ENCODE data around the gene JOSD1.

The JOSD1 gene

DNA sequence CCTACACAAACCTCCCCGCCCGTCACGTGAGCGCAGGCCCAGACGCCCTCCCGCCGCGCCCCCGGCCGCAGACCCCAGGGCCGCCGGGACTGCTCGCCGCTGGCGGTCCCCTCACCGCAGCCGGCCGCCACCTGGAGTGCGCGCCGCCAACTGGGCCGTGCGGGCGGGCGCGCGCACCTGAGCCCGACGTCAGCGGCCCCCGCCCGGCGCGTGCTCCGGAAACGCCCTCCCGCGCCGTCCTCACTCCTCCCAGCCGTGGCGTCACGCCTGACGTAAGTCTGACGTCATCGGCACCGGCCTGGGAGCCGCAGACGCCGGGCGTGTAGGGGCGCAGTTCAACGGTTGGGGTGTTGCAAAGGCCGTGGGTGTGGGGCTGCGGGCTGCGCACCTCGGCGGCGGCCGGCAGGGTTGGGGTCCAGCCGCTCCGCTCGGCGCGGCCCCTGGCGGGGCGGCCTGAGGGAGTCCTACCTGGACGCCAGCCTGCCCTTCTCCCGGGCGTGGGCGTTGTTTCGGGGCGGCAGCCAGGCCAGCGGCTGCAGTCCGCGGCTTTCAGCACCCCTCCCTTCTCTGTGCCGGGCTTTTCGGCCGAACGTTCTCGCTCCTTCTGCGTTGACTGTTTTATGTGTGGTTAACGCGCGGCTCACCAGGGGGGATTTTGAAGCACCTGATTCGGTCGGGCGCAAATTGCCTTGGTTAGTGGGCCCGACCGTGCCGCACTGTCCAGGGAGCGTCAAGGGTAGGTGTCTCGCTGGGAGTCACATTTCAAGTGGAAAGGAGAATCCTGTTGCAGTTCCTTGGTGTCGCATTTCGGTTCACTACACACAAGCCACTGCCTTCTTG is at the start of gene JOSD1:
TSS of gene JOSD1 (minus strand) at position 155 of the 840 bp plus-strand sequence. CDS start 956 bp downstream, outside the sequence.
- DNase-seq = peak; percentile 96 to 98

DNA sequence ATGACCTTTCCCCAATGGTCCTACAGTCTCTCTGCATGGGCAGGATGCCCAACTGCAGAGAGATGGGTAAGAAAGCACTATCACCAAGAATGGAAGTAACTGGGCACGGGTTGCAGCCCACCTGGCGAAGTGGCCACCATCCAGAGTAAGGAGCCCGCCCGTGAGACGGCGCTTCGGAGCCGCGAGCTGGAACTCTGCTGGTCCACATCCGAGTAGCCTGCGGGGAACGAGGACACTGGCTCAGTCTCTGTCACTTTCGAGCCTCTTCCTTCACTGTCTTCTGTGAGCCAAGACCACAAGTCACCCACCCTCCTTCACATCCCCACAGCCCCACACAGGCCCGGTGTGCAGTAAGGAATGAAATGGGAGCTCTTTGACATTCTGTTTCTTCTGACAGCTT is 49.4 kb upstream of the JOSD1 start:
- no peak for DNase-seq

DNA sequence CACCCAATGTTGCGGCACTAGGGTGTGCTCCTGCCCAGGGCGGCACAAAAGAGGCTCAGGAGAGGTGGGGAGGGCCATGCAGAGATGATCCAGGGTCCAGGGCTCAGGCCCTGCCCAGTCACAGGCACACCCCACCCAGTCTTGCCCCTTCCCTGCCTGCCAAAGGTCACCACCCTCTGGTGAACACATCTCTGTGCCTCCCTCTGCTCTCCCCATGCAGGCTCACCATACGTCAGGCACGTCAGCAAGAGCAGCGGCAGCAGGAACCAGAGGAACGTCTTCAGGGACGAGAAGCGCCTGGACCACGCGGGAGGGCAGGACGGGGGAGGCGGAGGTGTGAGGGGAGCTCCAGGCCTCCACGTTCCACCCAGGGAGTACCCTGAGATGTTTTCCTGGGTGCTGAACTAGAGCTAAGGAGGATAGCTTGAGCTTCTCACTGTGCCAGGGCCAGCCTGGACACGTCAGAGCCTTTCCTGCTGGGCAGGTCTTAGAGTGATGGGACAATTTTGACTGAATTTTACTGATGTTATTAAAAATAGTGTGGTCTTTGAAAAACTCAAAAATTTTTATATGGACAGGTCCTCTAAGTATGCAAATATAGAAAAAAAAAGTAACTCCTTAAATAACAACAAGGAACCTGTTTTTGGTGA is 47.9 kb upstream of the JOSD1 start:
- DNase-seq = no peak

DNA sequence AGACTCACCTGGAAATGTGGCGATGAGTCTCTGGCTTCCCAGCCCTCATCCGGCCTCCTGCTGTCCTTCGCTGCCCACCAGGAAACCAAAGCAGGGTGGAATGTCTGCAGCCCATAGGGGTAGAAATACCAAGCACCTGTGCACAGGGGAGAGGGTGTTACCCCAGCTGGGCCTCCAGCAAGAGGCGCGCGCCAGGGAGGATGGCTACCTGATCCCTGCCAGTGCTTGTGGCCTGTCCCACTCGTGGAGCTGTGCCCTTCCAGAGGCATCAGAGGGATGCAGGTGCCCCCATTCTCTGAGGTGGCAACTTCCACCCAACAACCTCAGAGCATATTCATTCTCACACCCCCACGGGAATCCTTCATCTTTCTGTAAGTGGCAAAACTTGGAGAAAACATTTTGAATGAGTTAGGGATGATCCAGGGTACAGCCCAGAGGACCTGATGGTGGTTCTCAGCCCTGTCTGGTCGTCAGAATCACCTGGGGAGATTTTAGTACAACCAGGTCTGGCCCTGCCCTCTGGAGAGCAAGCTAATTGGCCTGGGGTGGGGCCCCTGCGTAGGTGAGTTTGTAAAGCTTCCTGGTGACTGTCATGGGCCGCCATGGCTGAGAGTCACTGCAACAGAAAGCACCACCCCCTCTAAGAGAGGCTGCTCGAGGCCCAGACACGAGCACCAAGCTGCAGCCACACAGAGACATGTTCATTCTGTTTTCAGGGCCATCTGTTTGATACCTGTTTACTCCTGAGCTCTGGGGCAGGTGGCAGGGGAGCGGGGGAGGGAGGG is 45.1 kb upstream of the JOSD1 start:
- no peak for DNase-seq

DNA sequence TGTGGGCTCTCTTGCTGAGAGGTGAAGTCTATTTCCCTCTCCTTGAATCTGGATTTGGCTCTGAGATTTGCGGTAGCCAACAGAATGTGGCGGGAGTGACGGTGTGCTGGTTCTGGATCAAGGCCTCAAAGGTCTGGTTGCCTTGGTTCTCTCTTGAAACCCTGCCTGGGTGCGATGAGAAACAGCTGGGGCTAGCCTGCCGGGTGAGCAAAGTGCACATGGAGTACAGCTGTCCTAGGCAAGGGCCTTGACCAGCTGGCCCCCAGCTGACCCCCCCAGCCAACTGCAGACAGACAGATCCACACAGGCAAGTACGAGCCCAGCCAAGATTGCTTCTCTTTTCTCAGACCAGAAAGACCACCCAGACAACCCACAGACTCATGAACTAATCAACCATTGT is 44.2 kb upstream of the JOSD1 start:
- no peak for DNase-seq

DNA sequence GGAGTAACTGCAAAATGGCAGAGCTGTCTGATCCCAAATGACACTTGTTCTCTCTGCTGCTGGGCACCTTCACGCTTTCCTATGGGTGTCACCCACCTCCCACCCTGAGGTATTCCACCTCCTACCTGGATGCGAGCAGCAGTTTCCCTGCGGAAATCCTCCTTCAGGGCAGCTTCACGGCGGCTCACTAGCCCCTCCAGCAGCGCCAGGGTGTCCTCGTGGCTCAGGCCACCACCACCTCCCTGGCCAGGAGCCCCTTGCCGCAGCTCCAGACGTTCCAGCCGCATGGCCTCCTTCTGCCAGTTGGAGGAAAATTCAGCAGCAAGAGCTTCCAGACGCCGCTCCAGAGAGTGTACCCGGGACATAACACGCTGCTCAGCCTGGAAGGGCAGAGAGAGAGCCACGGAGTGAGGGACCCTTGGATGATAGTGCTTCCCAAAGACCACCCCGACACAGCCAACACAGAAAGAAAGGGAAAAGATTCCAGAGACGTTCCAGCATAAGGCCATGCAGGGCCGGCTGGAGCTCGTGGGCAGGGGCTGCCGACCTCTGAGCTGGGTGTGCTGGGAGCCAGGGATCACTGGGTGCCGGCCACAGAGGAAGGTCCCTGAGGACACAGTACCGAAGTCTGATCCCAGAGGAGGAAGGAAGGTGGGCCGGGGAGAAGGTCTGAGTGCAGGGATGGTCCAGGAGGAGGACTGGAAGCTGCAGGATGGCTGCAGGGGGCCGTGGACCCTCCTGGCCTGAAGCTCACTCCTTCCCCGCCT is 41.6 kb upstream of the JOSD1 start:
- no peak for DNase-seq

DNA sequence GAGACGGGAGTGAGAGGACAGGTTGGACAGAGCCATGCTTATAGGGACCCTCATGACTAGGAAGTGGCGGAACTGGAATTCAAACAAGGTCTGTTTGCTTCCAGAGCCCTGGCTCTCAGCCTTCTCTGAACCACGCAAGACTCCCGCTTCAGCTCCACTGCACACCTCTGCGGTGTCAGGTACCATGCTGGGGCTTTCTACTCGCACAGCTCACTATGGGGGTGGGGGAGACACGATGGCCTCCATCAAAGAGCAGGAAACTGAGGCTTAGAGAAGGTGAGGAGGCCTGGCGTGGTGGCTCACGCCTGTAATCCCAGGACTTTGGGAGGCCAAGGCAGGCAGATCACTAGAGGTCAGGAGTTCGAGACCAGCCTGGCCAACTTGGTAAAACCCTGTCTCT is 40.8 kb upstream of the JOSD1 start:
- DNase-seq = no peak

DNA sequence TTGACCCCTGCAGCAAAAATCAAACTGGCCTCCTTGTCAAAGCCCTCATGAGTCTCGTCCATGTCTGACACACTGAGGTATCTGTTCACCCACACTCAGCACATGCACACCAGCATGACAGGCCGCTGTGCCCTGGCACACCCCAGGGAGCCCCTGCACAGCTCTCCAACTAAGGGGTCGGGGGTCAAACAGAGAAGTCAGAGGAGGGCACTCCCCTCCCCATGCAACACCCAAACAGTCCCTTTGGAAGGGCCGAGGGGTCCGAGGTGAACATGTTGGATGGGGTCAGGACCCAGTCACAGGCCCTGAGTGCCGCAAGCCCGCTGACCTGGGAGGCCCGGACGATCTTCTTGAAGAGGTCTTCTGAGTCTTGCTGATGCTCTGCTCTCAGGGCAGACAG is 40.4 kb upstream of the JOSD1 start:
- no peak for DNase-seq

DNA sequence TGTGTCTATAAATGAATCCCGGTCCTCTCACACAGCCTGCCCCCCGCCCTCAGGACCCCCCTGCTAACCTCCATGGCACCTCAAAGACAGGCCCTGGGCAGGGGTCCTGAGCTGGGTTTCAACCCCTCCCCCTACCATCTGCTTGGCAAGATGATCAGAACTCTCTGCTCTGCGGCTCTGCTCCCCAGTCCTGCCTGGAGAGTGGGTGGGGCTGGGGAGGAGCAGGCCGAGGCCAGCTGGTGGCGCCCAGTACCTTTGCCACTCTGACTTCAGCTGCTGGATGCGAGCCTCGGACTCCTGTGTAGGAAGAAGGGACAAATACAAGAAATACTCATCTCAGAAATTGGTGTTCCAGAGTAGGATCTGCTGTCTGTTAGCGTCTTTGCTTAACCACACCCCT is 40.0 kb upstream of the JOSD1 start:
- no peak for DNase-seq

DNA sequence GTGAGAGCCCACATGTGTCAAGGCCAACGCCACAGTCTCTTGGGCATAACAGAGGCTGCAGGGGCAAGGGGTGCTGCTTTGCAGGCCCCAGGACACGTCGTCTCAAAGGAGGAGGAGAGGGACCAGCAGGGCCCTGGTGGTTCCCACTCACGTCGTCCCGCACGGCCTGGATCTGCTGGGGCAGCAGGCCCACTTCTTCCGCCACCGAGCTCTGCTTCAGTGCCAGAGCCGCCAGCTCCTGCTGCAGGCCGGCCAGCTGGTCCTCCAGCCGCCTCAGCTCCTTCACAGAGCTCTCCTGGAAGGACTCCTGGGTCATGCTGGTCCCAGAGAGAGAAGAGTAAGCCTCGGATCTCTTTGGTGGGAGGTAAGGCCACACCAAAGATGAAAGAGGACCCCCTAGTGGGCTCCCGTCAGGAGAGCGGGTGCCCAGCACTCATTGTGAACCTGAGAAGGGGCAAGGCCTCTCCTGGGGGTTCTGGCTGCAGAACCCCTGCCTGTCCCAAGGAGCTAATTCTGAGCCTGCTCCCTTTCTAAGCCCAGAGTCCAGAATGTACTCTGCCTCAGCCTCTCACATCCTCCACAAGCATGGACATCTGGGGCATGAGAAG is 39.5 kb upstream of the JOSD1 start:
- no peak for DNase-seq

DNA sequence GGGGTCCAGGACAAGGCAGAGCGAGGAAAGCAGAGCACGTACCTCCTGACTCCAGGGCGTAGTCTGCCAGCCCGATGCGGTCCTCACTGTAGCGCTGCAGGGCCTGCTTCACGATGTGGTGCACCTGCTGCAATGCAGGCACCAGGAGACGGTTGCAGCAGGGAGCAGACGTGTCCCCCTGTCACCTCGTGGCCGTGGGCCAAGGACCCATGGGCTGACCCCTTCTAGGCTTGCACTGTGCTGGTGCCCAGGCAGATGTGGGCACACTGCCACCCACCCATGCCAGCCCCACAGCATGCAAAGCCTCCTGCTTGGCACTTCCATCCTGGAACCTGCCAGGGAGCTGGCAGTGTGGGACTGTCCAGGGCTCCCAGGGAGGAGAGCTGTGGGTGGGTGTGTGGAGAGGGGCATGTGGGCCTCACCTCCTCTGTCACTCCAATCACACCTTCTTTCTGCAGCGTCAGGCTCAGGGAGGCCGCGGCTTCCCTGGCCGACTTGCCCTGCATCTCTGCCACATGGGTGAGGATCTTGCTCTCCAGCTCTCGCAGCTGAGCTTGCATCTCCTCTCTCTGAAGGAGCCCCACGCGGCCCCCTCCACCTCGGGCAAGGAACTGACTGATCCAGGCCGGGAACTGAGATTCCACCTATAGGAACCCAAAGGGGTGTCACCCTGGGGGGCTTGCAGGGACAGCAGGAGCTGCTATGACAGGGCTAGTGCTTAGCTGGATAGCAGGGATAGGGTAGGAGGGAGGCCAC is 38.7 kb upstream of the JOSD1 start:
- no peak for DNase-seq

DNA sequence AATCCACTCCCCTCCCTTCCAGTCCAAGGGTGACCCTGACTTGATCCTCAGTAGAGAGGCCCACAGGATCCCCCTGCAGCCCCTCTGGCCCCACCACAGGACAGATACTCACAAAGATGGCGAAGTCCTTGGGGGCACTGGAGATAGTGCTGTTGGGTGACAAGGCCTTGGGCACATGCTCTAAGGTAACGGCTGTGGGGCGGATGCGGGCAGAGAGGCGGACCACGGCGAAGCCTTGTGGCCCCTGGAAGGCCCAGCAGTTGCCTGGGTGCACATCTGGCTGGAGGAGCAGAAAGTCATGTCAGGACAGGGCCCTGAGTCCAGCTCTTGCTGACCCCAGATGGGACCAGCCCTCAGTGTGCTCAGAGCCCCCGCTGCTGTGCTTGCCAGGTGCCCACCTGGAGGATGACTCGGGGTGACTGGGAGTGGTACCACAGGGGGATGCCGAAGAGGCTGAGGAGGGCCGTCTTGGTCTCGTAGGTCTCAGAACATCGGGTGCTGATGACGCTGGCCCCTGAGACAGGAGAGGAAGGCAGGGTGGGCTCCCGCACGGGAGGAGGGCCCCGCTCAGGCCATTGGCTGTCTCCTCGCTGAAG is 37.8 kb upstream of the JOSD1 start:
- no peak for DNase-seq

DNA sequence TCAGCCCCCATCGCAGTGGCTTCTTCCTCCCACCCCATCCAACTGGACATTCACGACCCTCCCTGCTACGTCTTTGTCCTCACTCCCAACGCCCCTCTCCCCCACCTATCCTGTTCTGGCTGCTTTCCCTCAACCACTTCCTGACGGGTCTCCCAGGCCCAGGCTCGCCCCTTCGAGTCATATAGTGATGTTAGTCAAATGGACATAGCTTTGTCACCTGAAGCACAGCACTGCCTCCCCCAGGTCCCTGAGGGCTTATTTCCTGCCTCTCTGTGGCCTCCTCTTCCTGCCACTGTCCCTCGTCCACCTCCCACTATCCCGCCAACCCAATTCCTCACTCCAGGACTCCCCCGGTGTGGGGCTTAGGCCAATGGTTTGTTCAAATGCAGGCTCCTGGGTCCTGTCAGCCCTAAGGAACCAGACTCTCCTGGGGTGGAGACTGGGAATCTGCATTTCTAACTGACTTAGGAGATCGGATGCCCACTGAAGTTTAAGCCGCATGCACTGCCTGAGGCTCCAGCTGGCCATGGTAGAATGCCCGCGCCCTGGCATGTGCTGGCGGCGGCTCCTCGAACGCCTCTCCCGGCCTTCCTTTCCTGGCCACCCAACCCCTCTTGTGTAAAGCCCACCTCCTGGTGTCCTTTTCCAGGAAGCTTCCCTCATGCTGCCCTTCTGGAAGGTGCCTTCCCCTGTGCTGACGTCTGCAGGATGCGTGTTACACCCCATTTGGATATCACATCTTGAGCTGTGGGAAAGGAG is 36.7 kb upstream of the JOSD1 start:
- DNase-seq = no peak

DNA sequence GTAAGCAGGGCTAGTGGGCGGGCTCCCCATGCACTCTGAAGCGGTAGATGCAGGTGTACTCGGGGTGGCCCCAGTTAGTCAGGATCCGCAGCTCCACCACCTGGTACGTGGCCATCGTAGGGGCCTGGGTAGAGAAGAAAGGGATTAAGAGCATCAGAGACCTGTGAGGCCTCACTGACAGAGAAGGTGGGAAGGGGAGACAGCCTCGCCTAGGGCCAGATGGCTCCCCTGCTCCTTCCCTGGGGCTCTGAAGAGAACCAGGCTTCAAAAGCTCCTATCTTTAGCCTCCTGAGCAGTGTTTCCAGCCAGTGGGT is 35.5 kb upstream of the JOSD1 start:
- peak in 1 of 2 experiments; percentile 7 for DNase-seq

DNA sequence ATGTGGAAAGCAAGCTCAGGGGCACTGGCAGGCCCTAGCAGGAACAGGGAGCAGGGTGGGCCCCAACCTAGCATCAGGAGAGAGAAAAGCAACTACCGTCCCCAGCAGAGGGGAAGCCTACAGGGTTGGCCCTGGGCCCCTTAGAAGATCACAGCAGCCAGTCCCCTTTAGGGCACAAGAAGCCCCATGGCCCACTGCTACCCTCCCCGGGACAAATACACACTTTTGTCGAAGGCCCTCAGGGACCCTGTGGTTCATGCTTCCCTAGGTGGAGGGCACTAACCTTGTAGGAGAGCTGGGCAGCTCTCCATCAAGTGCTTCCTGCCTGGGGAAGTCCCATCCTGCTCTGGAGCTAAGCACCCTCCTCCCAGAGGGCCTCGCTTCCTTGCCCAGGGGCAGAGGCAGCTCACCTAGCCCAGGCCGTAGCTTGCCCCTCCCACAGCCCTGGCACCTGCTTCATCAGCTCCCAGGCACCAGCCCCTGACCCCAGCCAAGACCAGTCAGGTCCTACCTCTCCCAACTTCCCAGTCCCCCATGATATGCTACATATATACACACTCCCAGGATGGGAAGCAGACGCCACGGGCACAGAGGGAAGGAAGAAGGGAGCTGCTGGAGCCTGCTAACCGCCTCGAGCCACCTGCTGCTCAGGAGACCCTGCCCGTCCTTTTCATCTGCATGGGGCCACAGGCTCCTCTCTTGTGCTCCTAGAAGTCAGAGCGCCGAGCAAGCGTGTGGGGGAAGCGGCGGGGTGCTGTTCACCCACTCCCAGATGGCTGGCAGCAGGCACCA is 34.9 kb upstream of the JOSD1 start:
- DNase-seq = no peak

DNA sequence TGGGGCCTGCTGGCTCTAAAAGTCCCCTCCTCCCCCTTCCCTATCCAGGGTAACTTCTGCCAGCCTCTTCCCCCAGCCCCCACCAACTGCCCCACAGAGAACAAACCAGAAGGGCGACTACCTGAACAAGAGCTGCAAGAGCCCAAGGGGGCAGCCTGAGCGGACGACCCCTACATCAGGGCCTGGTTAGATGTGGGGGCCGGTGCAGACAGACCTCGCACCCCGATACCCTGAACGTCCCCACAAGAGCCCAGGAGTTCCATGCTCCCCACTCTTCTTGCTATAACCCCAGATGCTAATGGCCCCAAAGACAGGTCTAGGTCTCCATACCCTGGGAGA is 34.4 kb upstream of the JOSD1 start:
- no peak for DNase-seq

DNA sequence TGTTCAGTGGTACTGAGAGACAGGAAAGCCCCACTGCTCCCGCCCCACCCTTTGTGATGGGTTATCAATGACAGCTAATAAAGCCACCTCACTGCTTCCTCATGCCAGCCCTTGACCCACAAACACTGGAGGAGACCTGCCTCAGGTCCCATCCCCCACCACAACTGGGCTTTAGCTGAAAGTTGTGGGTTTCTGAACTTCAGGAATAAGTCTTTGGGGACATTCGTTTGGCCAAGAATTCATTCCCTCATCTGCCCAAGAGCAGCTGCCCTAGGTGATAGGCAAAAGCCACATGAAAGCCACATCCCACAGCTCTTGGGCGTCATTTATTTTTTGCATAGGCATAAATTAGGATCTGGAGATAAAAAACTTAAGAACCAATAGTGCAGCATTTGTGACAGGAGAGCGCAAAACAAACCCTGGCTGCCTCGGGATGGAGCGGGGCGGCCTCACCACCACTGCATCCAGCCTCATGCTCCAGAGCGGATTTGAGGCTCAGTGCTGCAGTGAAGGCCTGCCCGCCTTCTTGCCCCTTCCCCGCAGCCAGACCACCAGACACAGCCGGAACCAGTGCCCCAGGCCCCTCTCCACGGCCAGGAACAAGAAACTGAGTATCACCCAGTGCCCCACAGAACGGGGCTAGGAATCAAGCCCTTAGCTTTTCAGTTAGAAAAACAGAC is 33.8 kb upstream of the JOSD1 start:
- no peak for DNase-seq

DNA sequence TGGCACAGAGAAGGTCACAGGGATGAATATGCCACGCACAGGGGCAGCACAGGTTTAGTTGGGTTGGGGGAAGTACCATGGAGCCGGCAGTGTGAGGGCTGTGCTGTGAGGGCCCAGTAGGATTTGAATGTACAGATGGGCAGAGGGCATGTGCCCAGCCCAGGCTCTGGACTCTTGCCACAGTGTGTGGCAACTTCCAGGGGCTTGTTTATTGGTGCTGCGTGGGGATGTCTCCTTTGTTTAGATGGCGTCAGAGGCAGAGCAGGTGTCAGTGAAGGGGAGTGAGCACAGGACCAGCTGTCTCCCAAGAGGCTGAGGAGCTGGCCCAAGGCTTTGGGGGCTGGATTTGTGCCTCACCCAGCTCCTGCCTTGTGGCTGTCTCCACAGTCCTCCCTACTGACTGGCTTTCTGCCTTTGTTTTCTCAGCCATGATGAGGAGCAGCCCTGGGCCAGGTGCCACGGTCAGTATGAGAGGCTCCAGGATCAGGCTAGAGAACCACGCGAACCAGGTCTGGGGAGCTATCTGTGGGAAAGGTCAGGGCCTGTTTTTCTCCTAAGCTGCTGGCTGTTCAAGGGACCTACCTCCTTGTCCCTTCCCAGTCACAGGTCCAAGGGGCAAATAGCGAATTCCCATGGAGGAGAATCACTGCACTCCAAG is 33.1 kb upstream of the JOSD1 start:
- no peak for DNase-seq

DNA sequence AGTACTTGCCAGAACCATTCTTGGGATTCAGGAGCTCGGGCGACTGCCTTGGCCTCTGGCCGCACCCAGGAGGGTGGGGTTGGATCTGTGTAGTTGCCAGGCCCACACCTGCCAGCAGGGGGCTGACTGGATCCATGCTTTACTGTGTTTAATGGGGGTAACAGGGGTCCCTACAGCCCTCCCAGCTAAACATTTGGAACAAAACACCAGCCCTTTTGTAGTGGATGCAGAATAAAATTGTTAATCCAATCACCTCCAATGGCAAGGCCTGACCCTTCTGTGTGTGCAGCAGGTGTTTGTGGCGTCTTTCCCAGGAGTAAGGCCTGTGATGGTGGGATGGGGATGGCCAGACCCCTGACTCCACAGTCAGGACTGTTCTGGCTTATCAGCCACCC is 32.6 kb upstream of the JOSD1 start:
- peak; percentile 19 to 43 for DNase-seq

Data from stimulated activated CD4-positive, alpha-beta T cell treated with anti-CD3 and anti-CD28 coated beads, Interleukin-4, amount 100 ng/mL, for 4 hours (primary cell).